ENCODE results near the gene RAB29.

- TF ChIP-seq CTCF (IDR thresholded peaks at IDR 0.05; ENCODE audit: insufficient read depth, low read length), result no peak
- no peak for TF ChIP-seq POLR2AphosphoS5 (IDR thresholded peaks at IDR 0.05; ENCODE audit: low read depth)
- no peak for TF ChIP-seq GABPA (IDR thresholded peaks at IDR 0.05; ENCODE audit: low read depth)
Measured at GRCh38 chr1:205719015-205719414, 56.3 kb downstream of the RAB29 start.
